HG03175 (cell line): ENCODE results near the gene AZU1.
"Not testable (repeated sequence)": the region's sequence is repeated elsewhere in the genome, so short reads cannot be mapped to it uniquely, and the experiment has no call there.

Experiments
- ATAC-seq: cut with Tn5 transposase; IDR thresholded peaks from one replicate; pipeline ENCODE4 v1.9.1; 2021; ENCODE audit warnings: mild to moderate bottlenecking, moderate library complexity; ENCODE audit not compliant: unreplicated experiment

The AZU1 gene

GRCh38 chr19:824885-825284 is 2.8 kb upstream of the AZU1 start:
- no peak for ATAC-seq

- ATAC-seq = no peak
These were observed 1.6 kb upstream of the AZU1 start for GRCh38 chr19:825897-826644.

DNA sequence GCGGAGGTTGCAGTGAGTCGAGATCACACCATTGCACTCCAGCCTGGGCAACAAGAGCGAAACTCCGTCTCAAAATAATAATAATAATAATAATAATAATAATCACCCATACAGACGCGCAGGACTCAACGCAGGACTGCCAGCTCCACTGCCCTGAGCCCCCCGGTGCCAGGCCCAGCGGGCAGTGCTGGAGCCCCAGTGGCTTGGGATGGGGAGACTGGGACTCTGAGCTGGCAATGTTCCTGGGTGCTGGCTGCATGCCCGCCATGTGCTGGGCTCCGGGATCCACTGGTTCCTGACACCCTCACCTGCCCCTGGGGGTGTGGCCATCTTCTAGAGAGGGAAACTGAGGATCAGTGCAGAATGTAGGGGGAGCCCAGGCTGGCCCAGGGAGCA is 325 bp upstream of the AZU1 start:
- no peak for ATAC-seq

GRCh38 chr19:829129-829758 is 1.6 kb downstream of the AZU1 start:
- ATAC-seq = no peak

GRCh38 chr19:831407-832369 is 4.1 kb downstream of the AZU1 start:
- ATAC-seq = no peak

DNA sequence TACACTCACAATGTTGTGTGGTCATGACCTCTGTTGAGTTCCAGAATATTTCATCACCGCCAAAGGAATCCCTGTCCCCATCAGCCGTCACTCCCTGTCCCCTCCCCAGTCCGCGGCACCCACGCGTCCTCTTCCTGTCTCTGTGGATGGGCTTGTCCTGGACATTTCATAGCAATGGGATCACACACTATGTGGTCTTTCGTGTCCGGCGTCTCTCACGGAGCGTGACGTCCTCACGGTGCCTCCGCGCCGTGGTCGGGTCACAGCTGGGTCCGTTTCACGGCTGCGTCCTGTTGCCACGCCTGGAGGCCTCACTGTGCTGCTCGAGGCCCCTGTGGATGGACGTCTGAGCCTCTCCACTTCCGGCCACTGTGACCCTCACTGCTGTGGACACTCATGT is 6.6 kb downstream of the AZU1 start:
- no peak for ATAC-seq

DNA sequence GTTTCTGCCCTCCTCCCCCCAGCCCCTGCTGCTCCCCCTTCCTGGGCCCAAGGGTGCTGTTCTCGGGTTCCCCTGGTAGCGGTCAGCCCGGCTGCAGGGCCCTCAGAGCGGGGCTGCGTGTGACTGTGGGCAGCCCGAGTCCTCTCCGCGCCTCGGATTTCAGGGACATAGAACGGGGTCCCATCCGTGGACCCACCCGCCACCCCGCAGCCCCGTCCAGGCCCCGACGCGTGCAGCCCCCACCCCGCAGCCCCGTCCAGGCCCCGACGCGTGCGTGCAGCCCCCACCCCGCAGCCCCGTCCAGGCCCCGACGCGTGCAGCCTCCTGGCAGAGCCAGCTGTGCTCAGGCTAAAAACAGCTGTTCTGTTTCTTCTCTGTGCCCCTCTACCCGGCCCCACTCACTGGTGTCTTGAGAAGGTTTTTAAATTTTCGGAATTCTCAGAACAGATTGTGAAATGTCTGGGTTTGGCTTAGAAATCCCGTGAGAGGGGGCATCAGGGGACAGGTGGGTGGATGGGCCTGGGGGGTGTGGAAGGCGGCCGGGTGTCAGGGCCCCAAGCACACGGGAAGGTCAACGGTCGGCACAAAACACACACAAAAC is 7.7 kb downstream of the AZU1 start:
- ATAC-seq = no peak

GRCh38 chr19:840519-841206 is 13.0 kb downstream of the AZU1 start, which contains the start of gene PRTN3:
TSS of gene PRTN3 (plus strand) at chr19:840999. CDS start at chr19:841009, 10 bp downstream.
- no peak for ATAC-seq

- ATAC-seq = not testable (repeated sequence)
These were observed 15.2 kb downstream of the AZU1 start for GRCh38 chr19:842802-843179.

GRCh38 chr19:843180-843835 is 15.7 kb downstream of the AZU1 start:
- no peak for ATAC-seq

- no peak for ATAC-seq
These were observed 16.4 kb downstream of the AZU1 start for GRCh38 chr19:843836-844545.

DNA sequence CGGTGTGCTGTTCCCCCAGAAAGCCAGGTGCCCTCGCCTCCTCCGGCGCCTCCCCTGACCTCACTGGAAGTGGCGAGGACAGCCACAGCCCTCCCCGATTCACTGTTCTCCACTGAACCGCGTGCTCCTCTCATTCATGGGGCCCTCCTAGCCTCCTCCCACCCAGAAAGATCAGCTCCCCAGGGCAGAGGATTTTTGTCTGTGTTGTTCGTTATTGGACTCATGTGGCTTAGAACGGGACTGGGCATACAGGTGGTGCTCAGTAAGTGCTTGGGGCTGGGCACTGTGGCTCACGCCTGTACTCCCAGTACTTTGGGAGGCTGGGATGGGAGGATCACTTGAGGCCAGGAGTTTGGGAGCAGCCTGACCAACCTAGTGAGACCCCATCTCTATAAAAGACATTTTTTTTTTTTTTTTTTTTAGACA is 16.9 kb downstream of the AZU1 start:
- no peak for ATAC-seq

GRCh38 chr19:845707-846521 is 18.3 kb downstream of the AZU1 start:
- ATAC-seq = no peak

GRCh38 chr19:848386-848921 is 20.8 kb downstream of the AZU1 start:
- no peak for ATAC-seq

DNA sequence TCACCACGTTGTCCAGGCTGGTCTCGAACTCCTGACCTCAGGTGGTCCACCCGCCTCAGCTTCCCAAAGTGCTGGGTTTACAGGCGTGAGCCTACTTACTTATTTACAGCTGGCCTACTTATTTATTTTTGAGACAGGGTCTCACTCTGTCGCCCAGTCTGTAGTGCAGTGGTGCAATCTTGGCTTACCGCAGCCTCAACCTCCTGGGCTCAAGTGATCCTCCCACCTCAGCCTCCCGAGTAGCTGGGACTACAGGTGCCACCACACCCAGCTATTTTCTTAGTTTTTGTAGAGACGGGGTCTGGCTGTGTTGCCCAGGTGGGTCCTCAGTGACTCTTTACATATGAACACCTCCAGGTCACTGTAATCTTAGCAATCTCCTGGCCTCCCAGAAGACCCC is 21.6 kb downstream of the AZU1 start:
- ATAC-seq = not testable (repeated sequence)

- no peak for ATAC-seq
These were observed 22.8 kb downstream of the AZU1 start for GRCh38 chr19:850221-850978.

GRCh38 chr19:850979-851335 is 23.3 kb downstream of the AZU1 start:
- ATAC-seq = no peak
